GM12874 (cell line): ENCODE data around the gene MGLL.

Source experiments
- CTCF ChIP-seq: IDR thresholded peaks from 2 replicates; pipeline ENCODE4 v1.5.1; 2011; ENCODE audit warnings: low read depth, mild to moderate bottlenecking, control low read depth, low read length, moderate library complexity; ENCODE audit not compliant: insufficient read depth

MGLL gene

GRCh38 chr3:127677541-127678314 lies 144.6 kb downstream of the MGLL start:
- no peak for TF ChIP-seq CTCF

GRCh38 chr3:127676921-127677351 lies 145.4 kb downstream of the MGLL start:
- no peak for TF ChIP-seq CTCF

GRCh38 chr3:127676456-127676855 lies 145.9 kb downstream of the MGLL start:
- TF ChIP-seq CTCF, result no peak

GRCh38 chr3:127675651-127676391 lies 146.5 kb downstream of the MGLL start:
- TF ChIP-seq CTCF, result no peak

- TF ChIP-seq CTCF, result no peak
These were observed 147.5 kb downstream of the MGLL start for GRCh38 chr3:127674790-127675189.

- no peak for TF ChIP-seq CTCF
These were observed 148.1 kb downstream of the MGLL start for GRCh38 chr3:127674101-127674721.
